HG02973 (cell line): ENCODE data around the gene WDR5.

Experiments used
- ATAC-seq: cut with Tn5 transposase; IDR thresholded peaks from one replicate; pipeline ENCODE4 v1.9.1; 2021; ENCODE audit warnings: moderate library complexity; ENCODE audit not compliant: unreplicated experiment

WDR5 gene

GRCh38 chr9:134131471-134132207, 4.2 kb upstream of the WDR5 start:
- no peak for ATAC-seq

GRCh38 chr9:134132208-134132870, 3.5 kb upstream of the WDR5 start:
- ATAC-seq: no peak

DNA sequence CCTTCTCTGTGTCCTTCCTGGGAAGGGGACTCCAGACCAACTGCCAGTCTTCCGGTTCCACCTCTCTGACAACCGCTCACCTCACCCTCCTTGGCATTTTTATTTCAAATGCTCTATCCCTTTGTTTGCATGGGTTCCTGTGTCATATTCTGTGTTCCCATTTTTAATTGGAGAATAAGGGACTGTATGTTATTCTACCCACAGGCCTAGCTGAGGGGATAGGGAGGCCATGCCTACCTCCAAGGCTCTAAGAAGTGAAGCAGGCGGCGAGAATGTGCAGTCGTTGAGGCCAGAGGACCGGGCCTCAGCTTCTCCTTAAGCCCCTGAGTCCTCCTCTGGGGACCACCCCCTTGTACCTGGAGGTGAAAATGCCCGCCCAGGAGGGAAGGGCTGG, 936 bp upstream of the WDR5 start:
- ATAC-seq: peak; percentile 9

DNA sequence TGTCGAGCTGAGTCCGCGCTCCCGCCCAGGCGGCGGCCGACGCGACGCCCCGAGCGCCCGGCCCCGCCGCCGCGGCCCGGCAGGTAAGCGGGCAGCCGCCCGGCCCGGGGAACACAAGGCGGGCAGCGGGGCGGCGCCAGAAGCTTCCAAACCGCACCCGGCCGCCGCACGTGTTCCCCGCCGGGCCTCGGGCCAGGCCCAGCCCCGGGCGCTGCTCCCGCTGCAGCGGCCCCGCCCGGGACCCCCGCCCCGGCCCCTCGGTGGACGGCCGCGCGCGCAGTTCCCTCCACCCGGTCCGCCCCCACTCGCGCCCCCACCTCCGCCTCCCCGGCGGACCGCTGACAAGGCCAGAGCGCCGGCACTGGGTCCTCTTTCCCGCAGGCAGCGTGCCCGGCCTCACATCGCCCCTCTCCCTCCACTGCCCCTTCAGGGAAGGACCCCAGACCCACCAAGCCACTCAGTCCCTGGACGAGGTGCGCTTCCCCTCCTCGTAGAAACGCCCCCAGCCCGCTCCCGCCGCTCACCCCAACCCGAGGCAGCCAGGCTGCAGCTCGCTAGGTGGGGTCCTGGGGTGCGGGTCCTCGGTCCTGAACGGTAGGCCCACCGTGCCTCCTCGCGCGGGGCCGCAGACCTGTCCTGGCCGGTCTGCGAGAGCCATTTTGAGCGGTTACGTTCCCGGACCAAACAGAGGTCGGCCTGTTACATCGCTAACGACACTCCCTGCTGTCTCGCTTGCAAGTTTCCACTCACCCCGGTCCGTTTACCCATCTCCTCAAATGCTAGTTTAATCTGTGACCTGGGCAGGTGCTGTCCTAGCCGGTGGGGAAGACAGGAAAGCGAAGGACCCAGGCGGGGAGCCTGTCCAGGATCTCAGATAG, 475 bp downstream of the WDR5 start:
- ATAC-seq: peak; percentile 16

GRCh38 chr9:134136996-134137299, 1.1 kb downstream of the WDR5 start:
- ATAC-seq: no peak

DNA sequence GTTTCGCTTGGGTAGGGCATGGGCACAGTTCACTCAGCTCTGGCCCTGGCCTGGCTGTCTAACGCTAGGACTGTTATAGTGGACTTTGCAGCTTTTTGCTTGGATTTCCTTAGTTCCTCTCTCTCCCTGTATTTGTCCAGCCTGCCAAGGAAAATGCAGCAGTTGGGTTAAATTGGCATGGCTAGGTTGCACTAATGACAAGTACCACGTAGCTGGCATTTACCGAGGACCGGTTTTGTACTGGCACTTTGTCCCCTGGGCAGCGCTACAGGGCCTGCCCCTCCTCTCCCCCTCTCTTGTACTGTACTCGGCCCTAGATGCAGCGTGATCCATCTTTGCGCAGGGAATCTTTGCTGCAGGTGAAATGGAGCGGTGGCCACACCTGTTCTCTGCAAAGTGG, 2.4 kb downstream of the WDR5 start:
- no peak for ATAC-seq

DNA sequence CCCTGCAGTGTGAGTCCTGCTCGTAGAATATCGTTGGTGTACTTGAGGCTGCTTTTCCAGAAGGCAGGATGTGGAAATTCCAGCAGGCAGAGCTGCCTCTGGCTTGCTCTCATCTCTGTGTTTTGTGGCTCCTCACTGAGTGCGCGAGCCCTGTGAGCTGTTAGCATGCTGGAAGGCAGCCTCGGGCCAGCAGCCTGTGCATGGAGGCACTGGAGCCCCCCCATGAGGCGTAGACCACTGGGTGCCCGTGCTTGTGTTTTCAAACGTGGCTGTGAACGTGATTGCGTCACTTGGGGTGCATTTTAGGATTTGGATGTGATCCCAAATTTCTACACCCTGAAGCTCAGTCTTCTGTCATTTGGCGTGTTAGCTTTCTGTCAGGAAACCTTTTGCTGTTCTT, 3.2 kb downstream of the WDR5 start:
- no peak for ATAC-seq

- no peak for ATAC-seq
Measured at GRCh38 chr9:134141906-134142305, 6.0 kb downstream of the WDR5 start.

DNA sequence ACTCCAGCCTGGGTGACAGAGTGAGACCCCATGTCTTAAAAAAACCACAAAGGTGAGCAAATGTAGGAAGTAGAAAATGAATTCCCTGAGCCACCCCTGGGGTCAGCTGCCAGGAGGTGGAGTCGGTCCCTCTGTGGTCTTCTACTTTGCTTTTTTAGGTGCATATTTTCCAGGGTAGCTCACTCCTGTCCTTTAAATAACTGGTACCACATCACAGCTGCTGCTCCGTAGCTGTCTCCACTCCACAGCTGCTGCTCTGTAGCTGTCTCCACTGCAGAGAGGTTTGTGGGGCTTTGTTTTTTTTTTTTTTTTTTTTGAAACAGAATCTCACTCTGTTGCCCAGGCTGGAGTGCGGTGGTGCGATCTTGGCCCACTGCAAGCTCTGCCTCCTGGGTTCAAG, 8.9 kb downstream of the WDR5 start:
- no peak for ATAC-seq

GRCh38 chr9:134145262-134145661, 9.4 kb downstream of the WDR5 start:
- ATAC-seq: no peak

DNA sequence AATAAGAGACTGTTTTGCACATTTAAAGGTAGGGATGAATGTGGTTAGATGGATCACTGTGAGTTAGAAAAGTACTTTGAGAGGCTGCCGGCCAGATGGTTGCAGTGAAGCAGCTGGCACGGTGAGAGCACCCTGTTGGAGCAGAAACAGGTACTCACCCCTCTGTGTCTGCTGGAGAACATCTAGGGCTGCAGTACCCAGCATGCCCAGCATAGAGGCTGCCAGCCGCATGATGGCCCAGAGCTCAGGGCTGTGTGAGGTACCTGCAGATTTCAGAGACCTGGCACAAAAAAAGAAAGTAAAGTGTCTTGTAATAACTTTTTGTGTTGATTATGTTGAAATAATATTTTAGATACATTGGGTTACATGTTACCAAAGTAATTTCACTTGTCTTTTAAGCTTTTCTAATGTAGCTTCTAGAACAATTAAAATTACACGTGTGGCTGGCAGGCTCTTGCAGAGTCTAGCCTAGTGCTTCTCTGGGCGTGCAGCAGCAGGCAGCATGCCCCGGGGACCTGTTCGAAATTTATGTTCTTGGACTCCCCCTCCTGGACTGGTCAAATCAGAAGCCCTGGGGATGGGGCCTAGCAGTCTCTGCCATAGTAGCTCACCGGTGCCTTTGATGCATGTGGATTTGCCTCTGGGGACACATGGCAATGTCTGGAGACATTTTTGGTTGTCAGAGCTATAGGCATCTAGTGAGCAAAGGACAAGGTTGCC, 11.1 kb downstream of the WDR5 start:
- no peak for ATAC-seq

- no peak for ATAC-seq
Measured at GRCh38 chr9:134149380-134149779, 13.5 kb downstream of the WDR5 start.

GRCh38 chr9:134150557-134151214, 14.8 kb downstream of the WDR5 start:
- no peak for ATAC-seq

DNA sequence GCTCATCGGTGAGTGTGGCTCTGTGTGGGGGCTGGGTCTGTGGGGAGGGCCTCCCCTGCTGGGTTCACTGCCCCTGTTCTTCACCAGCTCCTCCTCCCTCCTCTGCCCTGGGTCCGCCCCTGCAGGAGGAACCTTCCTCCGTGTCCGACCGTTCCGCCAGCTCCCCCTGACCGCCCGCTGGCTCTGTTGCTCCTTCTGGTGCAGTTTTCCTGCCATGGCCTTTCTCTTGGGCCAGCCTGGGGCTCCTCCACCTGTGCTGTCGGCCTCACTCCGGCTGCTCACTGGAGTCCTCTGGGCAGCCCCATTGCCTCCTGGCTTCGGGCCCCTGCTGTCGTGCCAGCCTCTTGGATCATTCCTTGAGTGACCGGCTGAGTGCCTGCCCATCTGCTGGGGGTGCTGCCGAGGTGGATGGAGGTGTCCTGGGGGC, 16.2 kb downstream of the WDR5 start:
- ATAC-seq: no peak

DNA sequence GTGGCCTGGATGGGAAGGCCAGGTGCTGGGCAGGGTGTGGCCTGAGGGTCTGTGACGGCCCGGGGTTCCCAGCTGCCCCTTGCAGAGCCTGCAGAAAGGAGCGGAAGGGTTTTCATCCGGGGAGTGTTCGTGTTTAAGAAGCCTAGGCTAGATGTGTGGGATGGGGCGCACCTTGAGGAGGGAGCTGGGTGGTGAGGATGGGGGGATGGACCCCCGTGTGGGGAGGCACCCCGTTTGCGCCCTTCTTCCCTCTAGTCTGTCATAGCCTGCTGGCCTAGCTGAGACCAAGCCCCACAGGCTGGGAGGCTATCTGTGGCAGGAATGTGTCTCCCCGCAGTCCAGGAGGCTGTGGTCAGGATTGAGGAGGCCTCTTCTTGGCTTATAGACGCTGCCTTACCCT, 16.6 kb downstream of the WDR5 start:
- no peak for ATAC-seq

GRCh38 chr9:134153450-134153849, 17.6 kb downstream of the WDR5 start:
- ATAC-seq: no peak

- ATAC-seq: no peak
Measured at GRCh38 chr9:134154262-134154701, 18.4 kb downstream of the WDR5 start.

DNA sequence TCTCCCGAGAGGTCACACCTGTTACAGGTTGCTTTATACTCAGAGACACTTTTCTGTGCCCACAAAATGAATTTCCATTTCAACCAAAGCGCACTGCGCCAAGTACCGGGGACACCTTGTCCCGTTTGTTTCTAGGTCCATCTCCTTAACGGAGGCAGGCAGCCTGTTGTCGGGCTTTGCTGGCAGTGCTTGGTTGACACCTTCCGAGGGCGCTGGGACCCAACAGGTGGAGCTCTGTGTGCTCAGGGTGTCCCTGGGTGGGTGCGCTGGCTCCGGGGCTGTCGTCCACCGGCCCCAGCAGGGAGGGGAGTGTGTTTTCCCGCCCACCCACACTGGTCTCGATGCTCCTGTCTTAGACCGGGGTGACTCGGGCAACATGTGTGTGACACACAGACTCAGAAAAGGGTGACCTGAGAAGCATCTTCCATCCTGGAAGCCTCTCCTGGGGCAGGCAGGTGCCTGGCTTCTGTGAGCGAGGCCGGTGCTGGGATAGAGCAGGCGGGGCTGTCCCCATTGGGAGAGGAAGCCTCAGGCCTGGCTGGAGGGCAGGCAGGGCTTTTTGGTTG, 20.0 kb downstream of the WDR5 start:
- no peak for ATAC-seq

- no peak for ATAC-seq
Measured at GRCh38 chr9:134156564-134157377, 20.9 kb downstream of the WDR5 start.
